DOHH2 (cell line): ENCODE results near the gene EXOC6B.

ENCODE experiments used
- H3F3A ChIP-seq: fragments of 200-600 bp; sonication (generic), shearing (Covaris generic); 2 replicates; pipeline ENCODE4 v1.6.0; 2016; ENCODE audit warnings: antibody characterized with exemption, mild to moderate bottlenecking; ENCODE audit not compliant: control insufficient read depth, insufficient read depth
- H3K27ac ChIP-seq: fragments of 200-600 bp; sonication (generic); 2 replicates; pipeline ENCODE4 v1.5.1; 2014; ENCODE audit warnings: low read depth, mild to moderate bottlenecking, low read length, moderate library complexity
- H3K27me3 ChIP-seq: fragments of 200-600 bp; sonication (generic); 2 replicates; pipeline ENCODE4 v1.6.1; 2014; ENCODE audit warnings: mild to moderate bottlenecking, low read length, mixed read lengths; ENCODE audit not compliant: control insufficient read depth
- H3K36me3 ChIP-seq: fragments of 200-600 bp; sonication (generic); 2 replicates; pipeline ENCODE4 v1.6.1; 2014; ENCODE audit warnings: mild to moderate bottlenecking, low read length, moderate library complexity, mixed read lengths; ENCODE audit not compliant: control insufficient read depth
- H3K4me1 ChIP-seq: fragments of 200-600 bp; sonication (generic); 2 replicates; pipeline ENCODE4 v1.6.1; 2014; ENCODE audit warnings: mild to moderate bottlenecking, low read length, mixed read lengths; ENCODE audit not compliant: control insufficient read depth
- H3K4me2 ChIP-seq: fragments of 200-600 bp; sonication (generic); 2 replicates; pipeline ENCODE4 v1.6.0; 2014; ENCODE audit warnings: mild to moderate bottlenecking, low read length, moderate library complexity
- H3K4me3 ChIP-seq: fragments of 200-600 bp; sonication (generic); 2 replicates; pipeline ENCODE4 v1.5.1; 2014; ENCODE audit warnings: mild to moderate bottlenecking, low read length, mixed read lengths
- H3K79me2 ChIP-seq: fragments of 200-600 bp; sonication (generic); 2 replicates; pipeline ENCODE4 v1.6.1; 2014; ENCODE audit warnings: mild to moderate bottlenecking, low read length, mixed read lengths; ENCODE audit not compliant: control insufficient read depth
- H3K9me2 ChIP-seq: fragments of 200-600 bp; sonication (generic); replicated peaks from 2 replicates; pipeline ENCODE4 v1.6.1; 2014; ENCODE audit warnings: mild to moderate bottlenecking, low read length, mixed read lengths; ENCODE audit not compliant: control insufficient read depth
- H3K9me3 ChIP-seq: fragments of 200-600 bp; sonication (generic); 2 replicates; pipeline ENCODE4 v1.6.1; 2014; ENCODE audit warnings: antibody characterized with exemption, low read length, mixed read lengths; ENCODE audit not compliant: control insufficient read depth, insufficient read depth
- H4K20me1 ChIP-seq: fragments of 200-600 bp; sonication (generic); 2 replicates; pipeline ENCODE4 v1.6.0; 2014; ENCODE audit warnings: low read depth, mild to moderate bottlenecking, antibody characterized with exemption, low read length, moderate library complexity; ENCODE audit not compliant: control insufficient read depth, insufficient read depth
- CTCF ChIP-seq: fragments of 200-600 bp; sonication (generic); IDR thresholded peaks from one replicate; pipeline ENCODE4 v1.5.1; 2014; ENCODE audit warnings: antibody characterized with exemption, mild to moderate bottlenecking, low read depth, low read length; ENCODE audit not compliant: poor library complexity, severe bottlenecking
- EZH2phosphoT487 ChIP-seq: fragments of 200-600 bp; sonication (generic); IDR thresholded peaks from 2 replicates; pipeline ENCODE4 v1.6.1; 2017; ENCODE audit warnings: borderline replicate concordance, mild to moderate bottlenecking, antibody characterized with exemption, low read length, moderate library complexity, mixed read lengths

EXOC6B gene

GRCh38 chr2:72757177-72757775 lies 68.6 kb downstream of the EXOC6B start:
- Histone ChIP-seq H3K36me3 (no peaks in the 10 kb centered on the region), H3K9me2 (no peaks in the 10 kb centered on the region), H3F3A (no peaks in the 10 kb centered on the region), H3K4me2 (no peak overlapping the region), H3K9me3 (no peaks in the 10 kb centered on the region), H3K27me3 (peaks cover 2% of the 10 kb centered on the region; the same call in 1 of the 2 replicates), H3K4me3 (no peak overlapping the region), H3K79me2 (no peaks in the 10 kb centered on the region), H3K4me1 (no peaks in the 10 kb centered on the region), H3K27ac (no peak overlapping the region), H4K20me1 (no peaks in the 10 kb centered on the region)
- no peak for TF ChIP-seq CTCF
- TF ChIP-seq EZH2phosphoT487: no peak

DNA sequence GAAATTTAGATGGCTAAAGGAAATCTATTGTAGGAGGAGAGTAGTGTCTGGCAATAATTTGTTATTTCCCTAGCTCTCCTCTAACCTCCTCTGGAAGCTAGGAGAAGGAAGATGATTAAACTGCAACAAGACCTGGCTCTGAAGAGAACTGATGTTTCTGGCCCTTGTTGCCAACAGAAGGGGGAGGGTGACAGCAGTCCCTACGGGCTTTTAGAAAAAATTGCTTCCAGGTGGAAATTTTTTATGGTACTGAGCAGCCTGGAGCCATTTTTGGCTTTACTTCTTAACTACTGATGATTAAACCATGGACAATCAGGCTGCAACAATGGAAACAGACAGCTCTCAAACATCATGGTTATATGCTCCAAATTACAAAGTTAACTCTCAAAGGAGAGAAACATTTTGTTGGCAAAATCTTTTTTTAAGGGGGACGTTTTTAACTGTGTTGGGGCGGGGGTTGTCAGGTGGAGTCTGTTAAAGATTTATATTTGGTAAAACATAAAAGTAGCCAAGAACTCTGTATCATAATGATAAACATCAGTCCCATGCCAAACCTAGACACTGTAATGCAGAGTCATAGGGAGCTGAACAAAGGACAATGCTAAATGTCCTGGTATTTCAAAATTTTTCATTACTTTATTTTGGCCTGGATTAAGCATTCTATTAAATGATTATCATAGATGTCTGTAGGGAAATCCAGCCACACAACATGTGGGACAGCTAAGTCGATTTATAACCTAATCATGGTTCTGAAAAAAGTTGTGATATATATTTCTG lies 70.0 kb downstream of the EXOC6B start:
- no peaks in the 10 kb centered on the region for H3K36me3 ChIP-seq
- H3K27me3 ChIP-seq: peaks cover 2% of the 10 kb centered on the region; the same call in 1 of the 2 replicates
- no peaks in the 10 kb centered on the region for H3K9me3 ChIP-seq
- no peaks in the 10 kb centered on the region for H3F3A ChIP-seq
- H3K4me2 ChIP-seq: no peak overlapping the region
- H3K4me3 ChIP-seq: no peak overlapping the region
- H3K4me1 ChIP-seq: no peaks in the 10 kb centered on the region
- H4K20me1 ChIP-seq: no peaks in the 10 kb centered on the region
- H3K27ac ChIP-seq: no peak overlapping the region
- TF ChIP-seq EZH2phosphoT487 (no peak), CTCF (no peak)
- no peaks in the 10 kb centered on the region for H3K79me2 ChIP-seq
- H3K9me2 ChIP-seq: no peaks in the 10 kb centered on the region

- TF ChIP-seq CTCF (no peak), EZH2phosphoT487 (no peak)
- no peaks in the 10 kb centered on the region for H4K20me1 ChIP-seq
- no peaks in the 10 kb centered on the region for H3K79me2 ChIP-seq
- no peaks in the 10 kb centered on the region for H3K36me3 ChIP-seq
- no peaks in the 10 kb centered on the region for H3F3A ChIP-seq
- no peak overlapping the region for H3K4me3 ChIP-seq
- H3K9me2 ChIP-seq: no peaks in the 10 kb centered on the region
- no peak overlapping the region for H3K27ac ChIP-seq
- no peaks in the 10 kb centered on the region for H3K4me1 ChIP-seq
- H3K27me3 ChIP-seq: peaks cover 2% of the 10 kb centered on the region; the same call in 1 of the 2 replicates
- H3K4me2 ChIP-seq: no peak overlapping the region
- no peaks in the 10 kb centered on the region for H3K9me3 ChIP-seq
Measured at GRCh38 chr2:72754628-72755320, 71.1 kb downstream of the EXOC6B start.
